Measurements from ENCODE around the gene KRT222.

DNA sequence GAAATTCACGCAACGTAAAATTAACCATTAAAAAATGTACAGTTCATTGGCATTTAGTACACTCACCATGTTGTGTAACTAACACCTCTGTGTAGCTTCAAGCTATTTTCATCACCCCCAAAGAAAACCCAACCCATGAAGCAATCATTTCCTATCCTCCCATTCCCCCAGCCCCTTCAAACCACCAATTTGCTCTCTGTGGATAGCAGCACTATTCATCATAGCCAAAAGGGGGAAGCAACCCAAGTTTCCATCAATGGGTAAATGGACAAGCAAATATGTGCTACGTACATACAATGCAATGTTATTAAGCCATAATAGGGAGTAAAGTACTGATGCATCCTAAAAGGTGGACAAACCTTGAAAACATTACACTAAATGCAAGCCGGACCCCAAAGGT, 10.9 kb upstream of the KRT222 start:
- TF ChIP-seq, protein P1, sequence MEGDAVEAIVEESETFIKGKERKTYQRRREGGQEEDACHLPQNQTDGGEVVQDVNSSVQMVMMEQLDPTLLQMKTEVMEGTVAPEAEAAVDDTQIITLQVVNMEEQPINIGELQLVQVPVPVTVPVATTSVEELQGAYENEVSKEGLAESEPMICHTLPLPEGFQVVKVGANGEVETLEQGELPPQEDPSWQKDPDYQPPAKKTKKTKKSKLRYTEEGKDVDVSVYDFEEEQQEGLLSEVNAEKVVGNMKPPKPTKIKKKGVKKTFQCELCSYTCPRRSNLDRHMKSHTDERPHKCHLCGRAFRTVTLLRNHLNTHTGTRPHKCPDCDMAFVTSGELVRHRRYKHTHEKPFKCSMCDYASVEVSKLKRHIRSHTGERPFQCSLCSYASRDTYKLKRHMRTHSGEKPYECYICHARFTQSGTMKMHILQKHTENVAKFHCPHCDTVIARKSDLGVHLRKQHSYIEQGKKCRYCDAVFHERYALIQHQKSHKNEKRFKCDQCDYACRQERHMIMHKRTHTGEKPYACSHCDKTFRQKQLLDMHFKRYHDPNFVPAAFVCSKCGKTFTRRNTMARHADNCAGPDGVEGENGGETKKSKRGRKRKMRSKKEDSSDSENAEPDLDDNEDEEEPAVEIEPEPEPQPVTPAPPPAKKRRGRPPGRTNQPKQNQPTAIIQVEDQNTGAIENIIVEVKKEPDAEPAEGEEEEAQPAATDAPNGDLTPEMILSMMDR (conservative IDR thresholded peaks at IDR 0.05; ENCODE audit: low read length), result no peak
- TF ChIP-seq EZH2phosphoT487 (IDR thresholded peaks at IDR 0.05; ENCODE audit: borderline replicate concordance, low read depth, low read length), result no peak
